Measurements from ENCODE around the gene LYPD4. TPM values are rescaled to one million over a fixed set of nuclear protein-coding genes. Genes with fewer than 3 reads are reported as not detected.
"Not testable (repeated sequence)": the region's sequence is repeated elsewhere in the genome, so short reads cannot be mapped to it uniquely, and the experiment has no call there.

LYPD4 gene
- total RNA-seq, 1 donor from 2014 or later = not detected

GRCh38 chr19:41801031-41801430 is 43.5 kb downstream of the LYPD4 start:
- DNase-seq (ENCODE audit: low read depth in 2 of 2) = no peak

DNA sequence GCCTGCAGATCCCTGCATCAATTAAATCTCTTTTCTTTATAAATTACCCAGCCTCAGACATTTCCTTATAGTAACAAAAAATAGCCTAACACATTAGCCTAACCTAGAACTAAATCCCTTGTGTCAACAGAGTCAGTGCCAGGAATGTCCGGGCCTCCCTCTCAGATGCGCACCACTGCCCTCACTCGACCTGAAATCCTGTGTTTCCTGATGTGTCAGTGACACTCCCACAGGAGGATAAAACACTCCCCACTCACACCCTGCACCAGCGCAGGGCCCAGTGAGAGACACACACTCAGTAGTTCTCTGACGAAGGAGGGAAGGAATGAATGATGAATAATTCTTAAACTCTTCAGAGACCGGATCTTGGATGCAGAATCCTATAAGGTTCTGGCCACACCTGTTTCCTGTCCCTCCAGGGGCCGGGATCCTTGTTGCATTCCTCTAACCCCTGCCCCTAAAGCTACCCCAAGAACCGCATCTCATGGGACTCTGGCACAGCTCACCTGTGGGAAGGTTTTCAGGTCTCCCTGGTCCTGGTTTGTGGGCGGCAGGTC is 45.0 kb downstream of the LYPD4 start:
- DNase-seq (ENCODE audit: low read depth in 2 of 2) = no peak

DNA sequence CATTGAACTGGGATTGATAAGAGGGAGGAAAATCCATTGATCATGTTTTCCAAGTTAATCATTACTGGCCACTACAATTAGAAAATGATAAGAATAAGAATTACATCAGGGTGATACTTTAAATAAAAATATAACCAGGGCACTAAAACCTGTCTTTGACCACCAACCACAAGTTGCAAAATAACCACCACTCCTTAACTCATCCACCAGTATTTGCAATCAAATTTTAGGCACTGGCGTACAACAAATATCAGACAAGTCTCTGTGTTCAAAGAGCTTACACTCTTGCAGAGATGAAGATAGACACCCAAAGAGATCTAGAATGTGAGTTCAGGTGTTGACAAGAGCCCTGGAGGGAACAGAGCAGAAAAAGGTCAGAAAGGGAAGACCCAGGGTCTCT is 47.6 kb downstream of the LYPD4 start:
- DNase-seq (ENCODE audit: low read depth in 2 of 2) = no peak

DNA sequence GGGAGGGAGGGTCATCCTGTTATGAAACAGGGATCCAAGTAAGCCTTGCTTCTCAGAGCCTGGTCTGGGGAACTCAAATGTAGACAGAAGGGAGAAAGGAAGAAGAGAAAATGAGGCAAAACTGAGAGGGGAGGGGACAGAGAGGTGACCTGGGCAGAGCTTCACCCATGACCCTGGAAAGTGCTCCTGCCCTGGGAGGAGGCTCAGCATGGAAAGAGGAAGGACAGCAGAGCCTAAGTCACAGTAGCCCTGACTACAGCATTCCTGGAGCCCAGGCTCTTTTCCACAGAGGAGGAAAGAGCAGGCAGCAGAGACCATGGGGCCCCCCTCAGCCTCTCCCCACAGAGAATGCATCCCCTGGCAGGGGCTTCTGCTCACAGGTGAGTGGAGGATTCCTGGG is 48.1 kb downstream of the LYPD4 start, which contains the start of gene CEACAM3:
CEACAM3 (plus strand) TSS at position 226 of the 400 bp plus-strand sequence; CDS start at position 317, 91 bp downstream.
- DNase-seq (ENCODE audit: low read depth in 2 of 2) = no peak

DNA sequence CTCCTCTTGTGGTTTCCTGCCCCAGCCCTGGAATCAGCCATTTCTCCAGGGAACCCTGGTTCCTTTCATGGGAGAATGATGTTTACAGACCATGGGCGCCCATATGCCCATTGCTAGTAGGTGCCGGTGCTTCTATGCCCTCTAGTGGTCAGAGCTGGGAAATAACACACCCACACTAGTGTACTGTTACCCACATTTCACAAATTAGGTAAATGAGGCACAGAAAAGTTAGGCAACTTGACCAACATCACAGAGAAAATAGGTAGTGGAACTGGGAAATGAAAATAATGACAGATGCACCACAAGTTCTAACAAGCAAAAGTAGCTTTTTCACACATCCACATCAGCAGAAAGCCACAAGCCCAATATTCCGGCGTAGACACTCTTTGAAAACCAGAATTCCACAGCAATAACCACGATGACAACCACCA is 49.4 kb downstream of the LYPD4 start:
- peak; percentile 1 to 42 for DNase-seq (ENCODE audit: low read depth in 2 of 2)

- no peak for DNase-seq (ENCODE audit: low read depth in 2 of 2)
Measured at GRCh38 chr19:41793414-41793727, 51.1 kb downstream of the LYPD4 start.

- DNase-seq (ENCODE audit: low read depth in 2 of 2) = peak; percentile 11 to 55
Measured at GRCh38 chr19:41792513-41793413, 51.7 kb downstream of the LYPD4 start.

GRCh38 chr19:41789053-41789452 is 55.4 kb downstream of the LYPD4 start:
- DNase-seq (ENCODE audit: low read depth in 2 of 2) = not testable (repeated sequence)

DNA sequence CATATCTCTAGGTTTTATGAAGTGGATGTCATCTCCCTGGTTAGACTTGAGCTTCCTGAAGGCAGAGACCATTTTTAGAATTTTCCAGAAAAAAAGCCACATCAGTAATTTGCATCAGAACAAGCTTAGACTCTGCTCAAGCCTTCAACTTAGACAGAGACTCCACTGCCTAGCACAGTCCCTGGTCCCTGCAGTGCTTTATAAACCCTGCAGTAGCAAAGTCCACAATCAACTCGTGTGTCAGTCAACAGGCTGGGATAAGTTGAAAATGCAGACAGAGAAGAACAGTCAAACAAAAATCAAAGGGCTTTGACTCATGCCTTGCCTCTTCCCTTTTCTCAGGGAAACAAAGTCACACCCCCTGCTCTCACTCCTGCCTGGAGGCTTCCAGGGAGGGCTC is 56.0 kb downstream of the LYPD4 start:
- not testable (repeated sequence) for DNase-seq (ENCODE audit: low read depth in 2 of 2)

Other genes with a start within 250 kb of the LYPD4 start
- not detected in 2 replicates for gene CEACAM4, start 217.6 kb downstream of the LYPD4 start, total RNA-seq
- 0.39 and 3.9 TPM in 2 replicates for gene CEACAM7, start 156.4 kb downstream of the LYPD4 start, total RNA-seq
- gene CEACAM5, start 136.1 kb downstream of the LYPD4 start, total RNA-seq = not detected in 2 replicates
- not detected in 2 replicates for gene CEACAM6, start 89.2 kb downstream of the LYPD4 start, total RNA-seq
- not detected in 2 replicates for gene CEACAM3, start 48.1 kb downstream of the LYPD4 start, total RNA-seq
- not detected in 2 replicates for gene DMRTC2, start 359 bp upstream of the LYPD4 start, total RNA-seq
- 398 and 471 TPM in 2 replicates for gene RPS19, start 15.6 kb upstream of the LYPD4 start, total RNA-seq
- 0.13 and 0.25 TPM in 2 replicates for gene CD79A, start 32.6 kb upstream of the LYPD4 start, total RNA-seq
- 27.9 and 35.0 TPM in 2 replicates for gene ARHGEF1, start 38.5 kb upstream of the LYPD4 start, total RNA-seq
- gene ERFL, start 83.8 kb upstream of the LYPD4 start, total RNA-seq = not detected in 2 replicates
- gene RABAC1, start 114.6 kb upstream of the LYPD4 start, total RNA-seq = 104 and 137 TPM in 2 replicates
- gene ATP1A3, start 149.5 kb upstream of the LYPD4 start, total RNA-seq = under 0.01 TPM in 1 of 2 replicates, not detected in the other
- under 0.01 TPM in 1 of 2 replicates, not detected in the other for gene GRIK5, start 225.5 kb upstream of the LYPD4 start, total RNA-seq
- gene ZNF574, start 231.5 kb upstream of the LYPD4 start, total RNA-seq = 8.0 and 13.4 TPM in 2 replicates